Stimulated activated CD8-positive, alpha-beta memory T cell treated with anti-CD3 and anti-CD28 coated beads, Interleukin-15, amount 100 ng/mL, for 4 hours (primary cell): ENCODE data around the gene PARD3.

Source experiments
- DNase-seq, 2 donors: peaks; one replicate each; pipeline ENCODE4 v3.0.0-alpha.2; 2020; ENCODE audit warnings: low read depth in 2 of 2

Gene PARD3

GRCh38 chr10:34537629-34538231 lies 277.4 kb downstream of the PARD3 start:
- no peak for DNase-seq

- no peak for DNase-seq
Observed at GRCh38 chr10:34535872-34536271, 279.2 kb downstream of the PARD3 start.

- no peak for DNase-seq
Observed at GRCh38 chr10:34530778-34531177, 284.3 kb downstream of the PARD3 start.

GRCh38 chr10:34528320-34528719 lies 286.8 kb downstream of the PARD3 start:
- DNase-seq: no peak

- DNase-seq: no peak
Observed at GRCh38 chr10:34526758-34527730, 288.1 kb downstream of the PARD3 start.

GRCh38 chr10:34526186-34526585 lies 288.9 kb downstream of the PARD3 start:
- no peak for DNase-seq

GRCh38 chr10:34524369-34525091 lies 290.6 kb downstream of the PARD3 start:
- no peak for DNase-seq

GRCh38 chr10:34523017-34523767 lies 291.9 kb downstream of the PARD3 start:
- no peak for DNase-seq

- no peak for DNase-seq
Observed at GRCh38 chr10:34522546-34522945, 292.6 kb downstream of the PARD3 start.

GRCh38 chr10:34520510-34520909 lies 294.6 kb downstream of the PARD3 start:
- no peak for DNase-seq

GRCh38 chr10:34520084-34520483 lies 295.0 kb downstream of the PARD3 start:
- DNase-seq: no peak

GRCh38 chr10:34514290-34514689 lies 300.8 kb downstream of the PARD3 start:
- no peak for DNase-seq

GRCh38 chr10:34513636-34514035 lies 301.5 kb downstream of the PARD3 start:
- DNase-seq: no peak

GRCh38 chr10:34507217-34507616 lies 307.9 kb downstream of the PARD3 start:
- DNase-seq: no peak

- DNase-seq: no peak
Observed at GRCh38 chr10:34506786-34507185, 308.3 kb downstream of the PARD3 start.

- no peak for DNase-seq
Observed at GRCh38 chr10:34505338-34505737, 309.8 kb downstream of the PARD3 start.

- DNase-seq: no peak
Observed at GRCh38 chr10:34504534-34504933, 310.6 kb downstream of the PARD3 start.

GRCh38 chr10:34503704-34504103 lies 311.4 kb downstream of the PARD3 start:
- no peak for DNase-seq

GRCh38 chr10:34499612-34500279 lies 315.4 kb downstream of the PARD3 start:
- DNase-seq: no peak

GRCh38 chr10:34498821-34499220 lies 316.3 kb downstream of the PARD3 start:
- no peak for DNase-seq

GRCh38 chr10:34495938-34496337 lies 319.2 kb downstream of the PARD3 start:
- DNase-seq: no peak
